HG03060 (cell line): ENCODE data around the gene SCML2.
"Not testable (repeated sequence)": the region's sequence is repeated elsewhere in the genome, so short reads cannot be mapped to it uniquely, and the experiment has no call there.

Experiments used
- ATAC-seq: cut with Tn5 transposase; IDR thresholded peaks from one replicate; pipeline ENCODE4 v1.9.1; 2021; ENCODE audit warnings: low read depth, moderate number of reproducible peaks; ENCODE audit not compliant: unreplicated experiment

SCML2 gene

DNA sequence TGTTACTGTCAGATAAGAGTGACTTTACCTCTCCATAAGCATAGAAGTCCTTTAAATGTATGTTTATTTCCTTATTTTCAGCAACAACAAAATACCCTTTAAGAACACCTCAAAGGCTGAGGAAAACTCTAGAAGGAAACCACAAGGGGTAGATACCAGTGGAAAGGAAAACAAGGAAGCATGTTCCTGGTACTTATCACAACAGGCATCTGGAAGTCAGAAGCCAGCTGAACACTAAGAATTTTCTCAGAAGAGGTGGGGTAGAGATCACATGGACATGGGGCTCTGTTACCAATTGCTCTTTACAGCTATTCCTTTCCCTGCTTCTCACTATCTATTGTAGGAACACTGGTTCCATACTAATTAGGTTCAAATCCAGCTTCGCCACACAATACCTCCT is 82.3 kb downstream of the SCML2 start:
- ATAC-seq: no peak

DNA sequence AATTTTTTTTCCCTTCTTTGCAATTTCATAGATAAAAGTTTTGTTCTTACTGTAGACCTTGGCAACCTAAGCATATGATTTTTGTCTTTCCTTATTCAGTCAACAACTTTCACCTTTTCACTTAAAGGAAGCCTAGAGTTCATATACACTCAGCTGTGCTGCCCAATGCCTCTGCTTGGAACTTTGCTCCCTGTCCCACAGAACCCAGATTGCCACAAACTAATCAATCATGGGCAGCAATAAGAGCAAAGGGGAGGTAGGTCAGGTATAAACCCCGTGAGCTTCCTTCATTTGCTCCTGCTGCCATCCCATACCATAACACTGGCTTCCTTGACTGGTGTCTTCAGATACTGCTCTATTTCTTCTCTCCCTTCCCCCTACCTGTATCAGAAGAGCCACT is 82.8 kb downstream of the SCML2 start:
- ATAC-seq: no peak

DNA sequence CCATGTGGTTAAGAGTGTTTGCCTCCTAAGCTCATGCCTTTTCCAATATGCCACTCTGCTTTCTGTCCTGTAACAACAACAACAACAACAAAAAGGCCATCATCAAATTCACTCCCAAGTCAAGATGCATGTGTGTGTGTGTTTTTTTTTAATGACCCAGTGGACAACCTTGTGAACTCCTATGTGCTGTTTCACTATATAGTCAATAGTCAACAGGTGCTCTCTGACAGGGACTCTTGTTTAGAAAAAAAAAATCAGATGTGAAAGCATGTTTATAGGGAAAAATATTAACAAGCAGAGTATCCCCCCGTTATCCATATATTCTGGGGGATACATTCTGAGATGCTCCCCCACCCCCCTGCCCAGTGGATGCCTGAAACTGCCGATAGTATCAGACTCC is 83.2 kb downstream of the SCML2 start:
- ATAC-seq: no peak

DNA sequence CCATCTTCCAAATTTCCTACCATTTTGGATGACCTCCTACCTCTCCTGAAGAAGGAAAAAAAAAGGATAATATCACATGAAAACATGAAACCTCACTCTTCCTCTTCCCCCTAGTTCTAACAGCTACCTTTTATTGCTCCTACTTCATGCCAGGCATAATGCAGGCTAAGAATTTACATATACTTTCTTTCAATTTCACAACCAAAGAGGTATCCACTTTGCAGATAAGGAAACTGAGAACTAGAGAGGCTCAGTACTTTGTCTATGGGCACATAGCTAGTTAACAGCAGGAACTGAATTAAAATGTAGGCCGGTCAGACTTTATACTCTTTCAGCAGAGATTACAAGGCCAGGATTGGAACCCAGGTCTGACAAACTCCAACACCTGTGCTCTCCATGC is 99.4 kb downstream of the SCML2 start:
- ATAC-seq: no peak

DNA sequence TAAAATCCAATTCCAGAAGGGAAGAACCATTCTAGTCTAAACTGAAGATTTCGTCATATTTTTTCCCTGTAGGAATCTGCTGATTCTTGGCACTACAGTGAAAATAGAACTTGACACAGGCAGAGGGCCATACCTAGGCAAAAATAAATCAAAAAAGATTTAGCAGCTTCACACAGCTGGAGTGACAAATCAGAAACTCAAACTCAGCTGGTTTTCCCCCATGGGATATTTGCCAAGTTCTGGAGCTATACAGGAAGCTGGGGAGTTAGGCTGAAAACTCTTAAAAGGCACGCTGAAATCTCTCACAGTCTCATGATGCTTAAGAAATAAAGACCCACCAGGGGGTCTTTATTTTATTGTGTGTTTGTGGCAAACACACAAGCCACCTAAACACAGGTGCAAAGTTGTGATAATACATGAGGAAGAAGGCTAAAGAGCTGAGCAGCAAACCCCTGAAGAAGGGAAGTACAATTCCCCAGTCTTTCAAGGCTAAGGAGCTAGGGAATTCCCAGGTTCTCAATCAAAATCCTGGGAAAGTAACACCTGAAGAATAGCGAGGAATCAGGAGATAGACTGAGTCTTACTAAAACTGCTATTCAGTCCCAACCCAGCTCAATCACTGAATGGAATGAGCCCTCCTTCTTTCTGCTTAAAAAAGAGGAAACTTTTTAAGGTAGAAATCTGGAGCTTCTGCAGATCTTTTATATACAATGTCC is 101.7 kb downstream of the SCML2 start:
- no peak for ATAC-seq

DNA sequence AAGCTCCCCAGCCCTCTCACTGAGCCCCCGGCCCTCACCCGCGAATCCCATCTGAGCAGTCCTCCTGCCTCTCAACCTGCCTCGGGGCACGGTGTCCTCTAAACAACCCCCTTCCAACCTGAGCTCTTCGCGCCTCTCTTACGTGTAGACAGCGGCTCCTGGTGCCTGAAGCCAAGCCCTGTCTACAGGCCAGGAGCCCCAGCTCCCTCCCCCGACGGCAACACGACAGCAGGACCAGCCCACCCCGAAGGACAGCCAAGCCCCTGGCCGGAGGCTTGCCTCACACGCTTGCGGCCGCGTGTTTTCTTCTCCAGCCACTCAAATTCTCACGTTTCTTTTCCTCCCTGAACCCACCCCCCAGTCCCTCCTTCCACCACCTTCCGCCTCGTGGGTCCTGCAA is 124.8 kb downstream of the SCML2 start:
- not testable (repeated sequence) for ATAC-seq

DNA sequence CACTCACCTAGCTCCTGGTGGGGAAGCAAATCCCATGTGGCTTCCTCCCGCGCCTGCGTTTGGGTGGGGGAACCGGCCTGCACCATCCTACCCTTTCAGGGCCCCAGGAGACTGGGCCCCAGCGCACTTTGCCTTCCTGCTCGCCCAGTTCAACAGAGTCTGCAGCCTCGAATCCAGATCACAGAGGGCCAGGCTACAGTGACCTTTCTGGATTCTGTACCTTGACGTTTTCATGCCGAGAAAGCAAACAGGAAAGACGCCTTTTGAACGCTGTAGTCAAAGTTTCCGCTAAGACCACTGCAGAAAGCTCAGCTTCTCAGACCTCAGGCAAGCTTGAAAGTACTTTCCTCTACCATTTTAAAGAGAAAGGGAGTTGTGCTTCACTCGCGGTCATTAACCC is 126.4 kb downstream of the SCML2 start:
- no peak for ATAC-seq

DNA sequence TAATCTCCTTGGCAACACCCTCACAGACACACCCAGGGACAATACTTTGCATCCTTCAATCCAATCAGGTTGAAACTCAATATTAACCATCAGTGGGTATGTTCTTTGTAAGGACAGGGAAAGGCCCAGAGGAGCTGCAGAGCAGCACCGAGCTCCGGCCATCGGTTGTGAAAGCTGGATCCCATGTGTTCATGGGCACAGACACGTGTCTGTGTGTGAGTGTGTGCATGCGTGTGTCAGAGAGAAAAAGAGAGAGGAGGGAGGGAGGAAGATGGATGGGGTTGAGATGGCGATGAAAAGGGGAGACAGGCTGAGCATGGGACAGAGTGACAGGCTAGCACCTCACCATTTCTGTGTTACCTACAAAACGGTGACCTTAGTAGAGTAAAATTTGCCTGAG is 127.0 kb downstream of the SCML2 start:
- ATAC-seq: no peak

DNA sequence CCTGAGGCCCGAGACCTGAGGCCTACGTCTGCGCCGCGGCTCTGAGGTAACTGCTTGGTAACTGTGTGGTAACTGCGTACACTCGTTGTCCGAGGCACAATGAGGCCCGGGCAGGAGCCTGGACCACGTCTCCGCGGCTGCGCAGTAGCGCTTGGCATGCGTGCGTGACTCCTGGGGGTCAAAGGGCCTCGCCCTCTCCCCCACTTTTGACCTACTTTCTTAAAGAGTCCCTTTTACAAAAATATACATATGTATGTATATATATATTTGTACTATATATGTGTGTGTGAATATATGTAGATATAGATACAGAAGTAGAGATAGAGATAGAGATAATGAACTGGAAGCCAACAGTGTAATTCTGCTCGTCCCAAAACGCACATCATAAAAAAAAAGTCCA is 133.7 kb downstream of the SCML2 start, which contains the start of gene BEND2:
Gene BEND2, minus strand, starts transcription at position 101 of the 400 bp plus-strand sequence. CDS start 136 bp downstream, outside the sequence.
- ATAC-seq: no peak

DNA sequence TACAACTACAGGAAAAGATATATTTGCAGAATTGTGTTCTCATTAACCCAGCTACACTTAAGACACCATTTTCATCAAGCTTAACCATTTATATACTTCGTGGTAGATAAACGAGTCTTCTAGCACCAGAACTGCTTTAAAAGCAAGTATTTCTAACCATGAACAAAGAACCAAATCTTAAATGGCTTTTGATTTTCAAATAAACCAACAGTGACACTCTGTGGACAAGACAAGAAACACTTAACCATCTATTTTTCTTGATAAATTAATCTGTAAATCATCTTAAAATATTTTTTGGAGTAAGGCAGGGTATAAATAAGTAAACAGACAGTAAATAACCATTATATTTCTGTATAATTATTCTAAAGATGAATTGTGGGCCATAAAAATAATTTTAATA is 144.0 kb downstream of the SCML2 start:
- no peak for ATAC-seq

DNA sequence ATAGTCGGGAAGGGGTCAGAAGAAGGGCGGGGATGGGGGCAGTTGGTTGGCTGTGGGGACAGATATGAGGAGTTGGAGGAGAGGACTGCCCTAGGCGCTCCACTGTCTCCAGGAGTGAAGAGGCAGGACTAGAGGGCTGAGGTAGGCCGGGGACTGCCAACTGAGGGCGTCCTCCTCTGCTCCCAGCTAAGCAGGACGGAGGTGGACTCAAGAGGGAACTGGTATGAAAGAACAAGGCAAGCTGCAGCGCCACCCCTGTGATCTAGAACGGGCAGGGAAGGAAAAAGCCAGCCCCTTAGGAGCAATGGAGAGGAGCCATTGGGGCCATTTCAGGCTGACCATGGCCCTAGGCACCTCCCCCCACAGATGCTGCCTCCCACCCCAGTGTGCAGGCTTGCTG is 147.8 kb downstream of the SCML2 start:
- no peak for ATAC-seq

DNA sequence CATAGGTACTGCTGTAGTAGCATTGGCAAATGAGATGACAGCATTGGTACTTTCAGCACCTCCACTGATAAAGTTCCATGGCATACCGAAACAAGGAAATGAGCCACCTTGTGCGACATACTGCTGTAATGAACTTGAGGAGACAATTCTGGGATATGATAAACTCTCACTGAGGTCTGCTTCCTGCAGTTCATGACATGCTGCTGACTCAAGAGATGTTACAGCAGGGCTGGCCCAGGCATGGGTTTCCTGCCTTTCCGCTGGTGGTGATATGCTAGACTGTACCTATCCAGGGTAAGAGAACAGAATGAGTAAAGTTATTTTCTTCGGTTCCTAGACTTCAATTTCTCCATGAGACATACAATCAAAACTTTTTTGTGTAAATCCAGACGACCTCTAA is 150.9 kb downstream of the SCML2 start:
- ATAC-seq: no peak

DNA sequence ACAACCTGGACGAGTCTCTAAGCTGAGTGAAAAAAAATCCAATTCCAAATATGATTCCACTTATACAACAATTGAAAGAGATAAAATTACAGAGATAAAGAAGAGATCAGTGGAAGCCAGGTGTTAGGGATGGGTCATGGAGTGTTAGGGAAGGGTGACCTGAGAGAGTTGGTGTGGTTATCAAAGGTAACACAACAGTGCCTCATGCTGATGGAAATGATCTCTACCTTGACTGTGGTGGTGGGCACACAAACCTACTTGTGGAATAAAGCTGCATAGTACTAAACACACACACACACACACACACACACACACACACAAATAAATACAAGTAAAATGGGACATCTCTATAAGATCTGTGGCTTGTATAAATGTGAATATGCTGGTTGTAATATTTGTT is 159.8 kb downstream of the SCML2 start:
- no peak for ATAC-seq
